HG03457 (cell line): ENCODE data around the gene RPL36A.
A peak's percentile ranks its signal among the peaks of the same experiment; 100 is the strongest.

Experiments
- ATAC-seq: cut with Tn5 transposase; IDR thresholded peaks from one replicate; pipeline ENCODE4 v1.9.1; 2021; ENCODE audit warnings: moderate number of reproducible peaks; ENCODE audit not compliant: unreplicated experiment

The RPL36A gene

GRCh38 chrX:101430457-101431078 lies 39.8 kb downstream of the RPL36A start:
- ATAC-seq = peak; percentile 91

GRCh38 chrX:101442085-101442484 lies 51.3 kb downstream of the RPL36A start:
- ATAC-seq = no peak
